Common myeloid progenitor, CD34-positive (primary cell): Measurements from ENCODE around the gene AP2M1.
"Not testable (repeated sequence)": the region's sequence is repeated elsewhere in the genome, so short reads cannot be mapped to it uniquely, and the experiment has no call there.

Experiments used
- CTCF ChIA-PET: fragments of 350-600 bp; sonication (Branson Sonifier 250); formaldehyde crosslinking; loops from one replicate; lab custom pipeline; 2021; ENCODE audit warnings: antibody characterized with exemption; lab: Charles Lee
- POLR2A ChIA-PET: fragments of 350-600 bp; sonication (Branson Sonifier 250); formaldehyde crosslinking; loops from one replicate; lab custom pipeline; 2021; ENCODE audit warnings: antibody characterized with exemption; lab: Charles Lee
- DNase-seq, 3 donors: peaks; one replicate each; pipeline versions ENCODE4 v3.0.0 to v3.0.0-alpha.2; 2013
- H3K27ac ChIP-seq, 2 experiments: 1 replicate in 1 of 2; 2 replicates in 1 of 2; pipeline ENCODE4 v1.7.0; 2013; ENCODE audit warnings: inconsistent platforms in 2 of 2, low read length in 2 of 2, mild to moderate bottlenecking in 2 of 2, low read depth in 1 of 2, moderate library complexity in 1 of 2; ENCODE audit not compliant: severe bottlenecking in 2 of 2, insufficient read depth in 1 of 2, poor library complexity in 1 of 2
- H3K27me3 ChIP-seq, 5 experiments: replicated peaks in 2 of 5; 1 replicate in 3 of 5; 2 replicates in 2 of 5; pipeline versions ENCODE4 v1.6.1 to v1.7.0; 2013; ENCODE audit warnings: low read length in 4 of 5, mild to moderate bottlenecking in 2 of 5, moderate library complexity in 2 of 5, inconsistent platforms in 1 of 5; ENCODE audit not compliant: insufficient read depth in 5 of 5, control insufficient read depth in 4 of 5
- H3K36me3 ChIP-seq, 4 experiments: 1 replicate in 2 of 4; 2 replicates in 2 of 4; pipeline versions ENCODE4 v1.6.1 to v1.7.0; 2013; ENCODE audit warnings: low read length in 3 of 4, control low read depth in 1 of 4, mild to moderate bottlenecking in 1 of 4; ENCODE audit not compliant: control insufficient read depth in 4 of 4, insufficient read depth in 4 of 4
- H3K4me1 ChIP-seq, 4 experiments: 1 replicate in 3 of 4; 2 replicates in 1 of 4; pipeline versions ENCODE4 v1.6.1 to v1.7.1; 2013; ENCODE audit warnings: low read length in 3 of 4, mild to moderate bottlenecking in 3 of 4, control low read depth in 1 of 4, inconsistent platforms in 1 of 4, moderate library complexity in 1 of 4; ENCODE audit not compliant: control insufficient read depth in 4 of 4, insufficient read depth in 4 of 4; ENCODE audit errors: control extremely low read depth in 1 of 4
- H3K4me3 ChIP-seq, 7 experiments: 1 replicate in 4 of 7; 2 replicates in 3 of 7; pipeline versions ENCODE4 v1.5.1 to v1.7.0; 2013; ENCODE audit warnings: mild to moderate bottlenecking in 7 of 7, low read length in 6 of 7, moderate library complexity in 6 of 7, inconsistent platforms in 2 of 7, low read depth in 2 of 7, control low read depth in 1 of 7; ENCODE audit not compliant: insufficient read depth in 4 of 7, control insufficient read depth in 1 of 7; ENCODE audit errors: extremely low read depth in 1 of 7
- H3K9me3 ChIP-seq, 5 experiments: 1 replicate in 4 of 5; 2 replicates in 1 of 5; pipeline versions ENCODE4 v1.6.1 to v1.7.1; 2013; ENCODE audit warnings: low read length in 4 of 5, mild to moderate bottlenecking in 2 of 5, inconsistent platforms in 1 of 5, low read depth in 1 of 5, moderate library complexity in 1 of 5; ENCODE audit not compliant: control insufficient read depth in 4 of 5, insufficient read depth in 2 of 5; ENCODE audit errors: control extremely low read depth in 1 of 5
- WGBS: methylation state at CpG from one replicate; pipeline ENCODE4 v1.1.5; 2013; ENCODE audit not compliant: insufficient coverage; 5-methylcytosine and 5-hydroxymethylcytosine counted together

The AP2M1 gene

DNA sequence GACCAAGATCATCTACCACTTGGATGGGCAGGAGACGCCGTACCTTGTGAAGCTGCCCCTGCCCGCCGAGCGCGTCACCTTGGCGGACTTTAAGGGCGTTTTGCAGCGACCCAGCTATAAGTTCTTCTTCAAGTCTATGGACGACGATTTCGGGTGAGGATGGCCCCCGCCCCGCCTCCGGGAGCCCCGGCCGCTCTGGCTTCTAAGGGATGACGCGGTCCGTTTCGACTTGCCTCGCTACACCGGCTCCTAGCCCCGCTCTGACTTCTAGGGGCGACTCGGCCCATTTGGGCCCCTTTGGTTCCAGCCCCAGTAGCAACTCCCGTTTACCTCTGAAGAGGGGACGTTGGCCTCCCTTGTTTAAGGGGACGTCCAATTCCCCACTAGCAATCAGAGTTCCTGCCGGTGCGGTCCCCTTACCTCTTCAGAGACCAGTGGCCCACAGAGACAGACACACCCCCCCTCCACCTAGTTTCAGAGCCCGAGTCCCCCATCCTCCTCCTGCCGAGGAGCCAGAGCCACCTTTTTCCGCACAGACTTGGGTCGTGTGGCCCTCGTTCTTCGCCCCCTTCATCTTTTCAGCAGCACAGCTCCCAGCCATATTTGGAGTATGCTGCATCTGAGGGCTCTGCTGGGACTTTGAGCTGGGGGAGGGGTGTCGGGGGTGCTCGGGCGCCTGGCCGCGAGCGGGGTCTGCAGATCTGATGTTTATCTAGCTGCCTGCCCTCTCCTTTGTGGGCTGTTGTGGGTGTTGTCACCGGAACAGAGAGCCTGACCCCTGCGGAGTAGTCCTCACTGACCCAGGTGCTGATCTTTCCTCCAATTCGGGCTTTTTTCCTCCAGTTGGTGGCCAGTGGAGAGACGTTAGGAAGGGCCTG is 18.8 kb upstream of the AP2M1 start:
- Histone ChIP-seq H3K27me3 (no peaks in the 10 kb centered on the region), H3K27ac (peak overlapping the region; percentile 33 to 77), H3K9me3 (no peaks in the 10 kb centered on the region), H3K36me3 (no peaks in the 10 kb centered on the region), H3K4me3 (peak overlapping the region; percentile 52 to 95 (median 76)), H3K4me1 (peaks cover 6 to 39% (median 28%) of the 10 kb centered on the region in 4 experiments)
- CTCF ChIA-PET, result interaction anchor here (0.8 to 2.2 kb wide), 4 partner anchors 9 to 136 kb away, joined by 3 to 6 read pairs (median 4); no protein-coding TSS in a partner anchor
- POLR2A ChIA-PET, result interaction anchor here (1.2 kb wide), 1 partner anchor 19 kb away, joined by 3 read pairs; the partner anchor contains the start of gene AP2M1
- under 1% methylated on average over 42 of the region's 47 CpGs for WGBS
- DNase-seq, result peak in 2 of 3 donors; percentile 56 to 68

DNA sequence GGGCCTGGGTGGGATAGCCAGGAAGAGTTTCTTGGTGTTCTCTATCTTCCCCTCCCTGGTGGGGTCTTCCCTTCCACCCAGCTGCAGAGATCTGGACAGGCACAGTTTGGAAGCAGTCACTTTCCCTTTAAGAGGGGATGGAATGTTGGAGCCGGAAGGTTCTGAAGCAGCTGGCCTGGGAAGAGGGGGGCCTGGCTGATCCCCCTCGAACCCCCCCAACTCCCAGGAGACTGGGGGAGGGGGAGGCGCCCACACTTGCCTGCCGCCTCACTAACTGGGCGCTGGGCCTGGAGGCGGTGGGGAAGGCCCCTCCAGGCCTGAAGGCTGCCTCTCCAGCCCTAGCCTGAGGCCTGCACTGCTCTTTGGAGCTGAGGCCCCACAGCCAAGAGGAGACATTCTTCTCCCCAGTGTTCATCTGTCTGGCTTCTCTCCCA is 18.1 kb upstream of the AP2M1 start:
- H3K4me1 ChIP-seq, result peaks cover 6 to 39% (median 28%) of the 10 kb centered on the region in 4 experiments
- DNase-seq, result no peak
- peak overlapping the region; percentile 52 to 95 (median 76) for H3K4me3 ChIP-seq
- WGBS, result 0% methylated on average over 4 of the region's 6 CpGs
- no peaks in the 10 kb centered on the region for H3K9me3 ChIP-seq
- H3K27me3 ChIP-seq, result no peaks in the 10 kb centered on the region
- POLR2A ChIA-PET, result no interaction called here
- peaks cover 0 to under 1% (median 0%) of the 10 kb centered on the region in 4 experiments for H3K36me3 ChIP-seq
- peak overlapping the region in 1 of 2 experiments; percentile 77 for H3K27ac ChIP-seq
- CTCF ChIA-PET, result interaction anchor here (2.0 to 2.2 kb wide), 2 partner anchors 12 to 135 kb away, joined by 5 to 6 read pairs; no protein-coding TSS in a partner anchor

DNA sequence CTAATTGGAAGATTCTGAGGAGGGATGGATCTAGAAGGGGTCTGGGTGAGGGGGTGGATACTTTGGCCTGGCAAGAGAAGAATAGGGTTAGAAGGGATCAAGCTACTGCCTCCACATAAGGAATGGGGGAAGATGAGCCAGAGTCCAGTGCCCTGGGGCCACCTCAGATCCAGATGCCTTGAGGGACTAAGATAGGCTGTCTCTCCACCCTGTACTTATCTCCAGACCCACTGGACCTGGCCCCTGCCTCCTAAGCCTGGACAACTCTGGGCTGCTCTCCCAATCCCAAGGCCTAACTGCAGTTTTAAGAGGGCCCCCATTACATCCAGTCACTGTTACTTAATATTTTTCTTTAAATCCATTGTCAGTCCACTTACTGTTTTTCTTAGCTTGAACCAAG is 17.4 kb upstream of the AP2M1 start:
- Histone ChIP-seq H3K4me1 (peaks cover 6 to 39% (median 28%) of the 10 kb centered on the region in 4 experiments), H3K9me3 (no peaks in the 10 kb centered on the region), H3K27ac (peak overlapping the region in 1 of 2 experiments; percentile 77), H3K36me3 (peaks cover 0 to 3% (median 0%) of the 10 kb centered on the region in 4 experiments), H3K27me3 (no peaks in the 10 kb centered on the region), H3K4me3 (peak overlapping the region in 5 of 7 experiments; percentile 70 to 95 (median 84))
- DNase-seq, result no peak
- POLR2A ChIA-PET, result no interaction called here
- CTCF ChIA-PET, result interaction anchor here (2.0 to 2.2 kb wide), 2 partner anchors 13 to 134 kb away, joined by 5 to 6 read pairs; no protein-coding TSS in a partner anchor

DNA sequence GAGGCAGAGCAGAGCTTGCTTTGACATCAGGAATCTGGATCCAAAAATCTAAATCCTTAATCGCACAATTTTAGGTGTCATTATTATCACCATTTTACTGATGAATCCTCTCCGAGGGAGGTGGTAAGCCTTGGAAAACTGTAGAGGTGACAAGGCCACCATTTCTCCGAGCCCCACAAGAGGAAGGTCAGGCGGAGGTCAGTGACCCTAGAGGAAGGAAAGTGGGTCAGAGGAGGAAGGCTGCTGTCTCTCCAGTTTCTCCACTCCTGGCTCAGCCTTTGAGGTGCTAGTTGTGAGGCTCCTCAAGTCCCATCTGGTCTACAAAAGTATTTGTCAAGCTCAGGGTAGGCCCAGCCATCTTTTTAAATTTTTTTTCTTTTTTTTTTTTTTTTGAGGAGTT is 16.3 kb upstream of the AP2M1 start:
- WGBS, result 100% methylated on average over 1 of the region's 4 CpGs
- Histone ChIP-seq H3K36me3 (peaks cover 0 to 8% (median 0%) of the 10 kb centered on the region in 4 experiments), H3K4me3 (no peak overlapping the region), H3K4me1 (peaks cover 6 to 39% (median 28%) of the 10 kb centered on the region in 4 experiments), H3K27me3 (no peaks in the 10 kb centered on the region), H3K9me3 (no peaks in the 10 kb centered on the region), H3K27ac (no peak overlapping the region)
- CTCF ChIA-PET, result no interaction called here
- POLR2A ChIA-PET, result no interaction called here
- no peak for DNase-seq

- peak in 1 of 3 donors; percentile 35 for DNase-seq
- H3K4me1 ChIP-seq, result peaks cover 6 to 35% (median 28%) of the 10 kb centered on the region in 4 experiments
- peaks cover 6 to 28% (median 16%) of the 10 kb centered on the region in 4 experiments for H3K36me3 ChIP-seq
- H3K27ac ChIP-seq, result no peak overlapping the region
- CTCF ChIA-PET, result interaction anchor here (0.7 to 1.9 kb wide), 3 partner anchors 9 to 14 kb away, joined by 3 to 9 read pairs (median 4); no protein-coding TSS in a partner anchor
- POLR2A ChIA-PET, result no interaction called here
- no peaks in the 10 kb centered on the region for H3K27me3 ChIP-seq
- no peaks in the 10 kb centered on the region for H3K9me3 ChIP-seq
- H3K4me3 ChIP-seq, result no peak overlapping the region
- 50% methylated on average over 2 of the region's 2 CpGs for WGBS
Measured at GRCh38 chr3:184160456-184160855, 14.2 kb upstream of the AP2M1 start.

DNA sequence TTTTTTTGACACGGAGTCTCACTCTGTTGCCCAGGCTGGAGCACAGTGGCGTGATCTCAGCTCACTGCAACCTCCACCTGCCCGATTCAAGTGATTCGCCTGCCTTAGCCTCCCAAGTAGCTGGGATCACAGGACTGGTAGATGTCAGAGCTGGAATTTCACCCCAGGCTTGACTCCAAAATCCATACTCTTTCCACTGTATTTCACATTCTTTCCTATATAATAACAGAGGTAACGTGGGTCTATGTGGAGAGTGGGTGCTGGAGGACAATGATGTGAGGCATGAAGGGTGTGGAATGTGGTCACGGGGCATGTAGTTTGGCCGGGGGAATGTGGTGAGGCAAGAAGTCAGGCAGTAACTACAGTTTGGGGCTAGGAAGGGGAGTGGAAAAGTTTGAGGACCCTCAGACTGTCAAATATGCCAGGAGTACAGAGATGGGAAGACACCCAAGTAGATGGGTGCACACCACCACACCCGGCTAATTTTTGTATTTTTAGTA is 12.0 kb upstream of the AP2M1 start:
- H3K27ac ChIP-seq, POLR2A ChIA-PET: not testable (repeated sequence)

More for the DNA sequence above, 12.0 kb upstream of the AP2M1 start:
- DNase-seq, H3K9me3 ChIP-seq, H3K4me3 ChIP-seq, H3K27me3 ChIP-seq: not testable (repeated sequence)
- peaks cover 0 to 14% (median 9%) of the 10 kb centered on the region in 4 experiments for H3K4me1 ChIP-seq
- 80% methylated on average over 2 of the region's 8 CpGs for WGBS
- CTCF ChIA-PET, result interaction anchor here (1.3 kb wide), 1 partner anchor 11 kb away, joined by 4 read pairs; no protein-coding TSS in a partner anchor
- H3K36me3 ChIP-seq, result peaks cover 18 to 50% (median 37%) of the 10 kb centered on the region in 4 experiments
